Gastroesophageal sphincter (tissue), 4 donors: Measurements from ENCODE around the gene ARPC1B. TPM values are rescaled to one million over a fixed set of nuclear protein-coding genes. Genes with fewer than 3 reads are reported as not detected.

ENCODE experiments used
- ATAC-seq: fragments of 150-250 bp; one replicate; pipeline ENCODE4 v1.9.1; 2016; ENCODE audit warnings: mild to moderate bottlenecking, moderate library complexity
- H3K27ac ChIP-seq, 4 donors: fragments of 200-600 bp; sonication (generic) in 3 of 4; 1 replicate in 3 of 4; 2 replicates in 1 of 4; pipeline ENCODE4 v1.5.1; 2016 to 2019
- H3K27me3 ChIP-seq: fragments of 200-600 bp; sonication (generic); one replicate; pipeline ENCODE4 v1.5.1; 2019
- H3K36me3 ChIP-seq, 2 donors: fragments of 200-600 bp; sonication (generic); one replicate each; pipeline ENCODE4 v1.5.1; 2019; ENCODE audit warnings: control low read depth in 1 of 2
- H3K4me1 ChIP-seq, 3 donors: fragments of 200-600 bp; sonication (generic); 1 replicate in 2 of 3; 2 replicates in 1 of 3; pipeline ENCODE4 v1.5.1; 2016 to 2019; ENCODE audit warnings: control low read depth in 2 of 3
- H3K4me3 ChIP-seq, 2 donors: fragments of 200-600 bp; sonication (generic); one replicate each; pipeline ENCODE4 v1.5.1; 2019; ENCODE audit warnings: mild to moderate bottlenecking in 1 of 2, moderate library complexity in 1 of 2
- H3K9me3 ChIP-seq, 3 donors: fragments of 200-600 bp; sonication (generic); one replicate each; pipeline ENCODE4 v1.5.1; 2017 to 2019; ENCODE audit warnings: control low read depth in 2 of 3
- CTCF ChIP-seq, 4 experiments: fragments of 200-600 bp in 2 of 4; fragments of 450-650 bp in 2 of 4; sonication (generic) in 1 of 4; IDR thresholded peaks; one replicate each; pipeline ENCODE4 v1.5.1; 2017 to 2019; ENCODE audit warnings: antibody characterized with exemption in 4 of 4, mild to moderate bottlenecking in 2 of 4, moderate library complexity in 2 of 4
- EP300 ChIP-seq: sonication (generic); formaldehyde crosslinking; IDR thresholded peaks from one replicate; pipeline ENCODE4 v1.6.1; 2017; ENCODE audit warnings: antibody characterized with exemption, mild to moderate bottlenecking
- POLR2A ChIP-seq, 2 donors: fragments of 450-650 bp; IDR thresholded peaks; one replicate each; pipeline ENCODE4 v1.6.1; 2017; ENCODE audit warnings: antibody characterized with exemption in 2 of 2, mild to moderate bottlenecking in 2 of 2, moderate library complexity in 1 of 2
- POLR2AphosphoS5 ChIP-seq: sonication (generic); formaldehyde crosslinking; IDR thresholded peaks from one replicate; pipeline ENCODE4 v1.6.1; 2017; ENCODE audit warnings: antibody characterized with exemption
- WGBS, 2 donors: methylation state at CpG; one replicate each; pipeline ENCODE4 v1.1.5; 2018; ENCODE audit warnings: low coverage in 1 of 2; 5-methylcytosine and 5-hydroxymethylcytosine counted together
- total RNA-seq, 4 donors: library from RNA; depleted of rRNA; stranded (reverse); fragments of >200 nt; gene quantifications; one replicate each; pipeline ENCODE4 v1.1.0, GENCODE V29; 2016

The ARPC1B gene
- total RNA-seq, 4 donors from 2014 or later = 69.9 to 158 (median 138) TPM

- no peak overlapping the region for H3K4me3 ChIP-seq
- no peak for TF ChIP-seq POLR2A (IDR thresholded peaks at IDR 0.05)
- no peaks in the 10 kb centered on the region for H3K9me3 ChIP-seq
- no peak for ATAC-seq
- no peak overlapping the region for H3K27ac ChIP-seq
- 76 to 84% methylated on average over 8 to 14 of the region's 18 CpGs for WGBS, 2 donors
- H3K27me3 ChIP-seq = no peaks in the 10 kb centered on the region
- peaks cover 0 to 17% (median 3%) of the 10 kb centered on the region in 3 donors for H3K4me1 ChIP-seq
- H3K36me3 ChIP-seq = peaks cover 0 to 86% of the 10 kb centered on the region in 2 donors
Measured at GRCh38 chr7:99397297-99397983, 22.9 kb downstream of the ARPC1B start.

GRCh38 chr7:99398891-99399445 lies 24.4 kb downstream of the ARPC1B start:
- no peak overlapping the region for H3K4me3 ChIP-seq
- WGBS, 2 donors = no CpG with 5 or more reads among the region's 5 CpGs
- H3K36me3 ChIP-seq = peaks cover 0 to 98% of the 10 kb centered on the region in 2 donors
- TF ChIP-seq EP300 (no peak), POLR2A (IDR thresholded peaks at IDR 0.05) (no peak), POLR2AphosphoS5 (no peak), CTCF (IDR thresholded peaks at IDR 0.05) (no peak)
- no peaks in the 10 kb centered on the region for H3K9me3 ChIP-seq
- H3K27ac ChIP-seq = no peak overlapping the region
- no peak for ATAC-seq
- H3K27me3 ChIP-seq = no peaks in the 10 kb centered on the region
- H3K4me1 ChIP-seq = peaks cover 0 to 6% (median 0%) of the 10 kb centered on the region in 3 donors

GRCh38 chr7:99399597-99399996 lies 25.1 kb downstream of the ARPC1B start:
- no peaks in the 10 kb centered on the region for H3K27me3 ChIP-seq
- 11 to 75% methylated on average over 1 to 2 of the region's 6 CpGs for WGBS, 2 donors
- H3K36me3 ChIP-seq = peaks cover 0 to 100% of the 10 kb centered on the region in 2 donors
- H3K4me3 ChIP-seq = no peak overlapping the region
- peaks cover 0 to 10% (median 0%) of the 10 kb centered on the region in 3 donors for H3K4me1 ChIP-seq
- no peaks in the 10 kb centered on the region for H3K9me3 ChIP-seq
- peak overlapping the region in 1 of 4 donors; percentile 8 for H3K27ac ChIP-seq
- no peak for TF ChIP-seq CTCF (IDR thresholded peaks at IDR 0.05)
- no peak for TF ChIP-seq POLR2AphosphoS5
- TF ChIP-seq EP300 = no peak
- no peak for TF ChIP-seq POLR2A (IDR thresholded peaks at IDR 0.05)
- no peak for ATAC-seq

- Histone ChIP-seq H3K27ac (no peak overlapping the region), H3K4me3 (no peak overlapping the region), H3K4me1 (peaks cover 3 to 42% (median 12%) of the 10 kb centered on the region in 3 donors), H3K36me3 (peaks cover 0 to 73% of the 10 kb centered on the region in 2 donors), H3K9me3 (no peaks in the 10 kb centered on the region), H3K27me3 (no peaks in the 10 kb centered on the region)
- 97 to 100% methylated on average over 1 to 3 of the region's 3 CpGs for WGBS, 2 donors
- TF ChIP-seq POLR2AphosphoS5 = no peak
- no peak for TF ChIP-seq EP300
- TF ChIP-seq CTCF (IDR thresholded peaks at IDR 0.05) = no peak
- ATAC-seq = no peak
Measured at GRCh38 chr7:99402854-99403253, 28.3 kb downstream of the ARPC1B start.

- H3K36me3 ChIP-seq = peaks cover 0 to 64% of the 10 kb centered on the region in 2 donors
- WGBS, 2 donors = 90% methylated on average over 2 to 5 of the region's 5 CpGs
Measured at GRCh38 chr7:99403764-99404163, 29.2 kb downstream of the ARPC1B start.

More at GRCh38 chr7:99403764-99404163, 29.2 kb downstream of the ARPC1B start:
- no peak for ATAC-seq
- H3K4me1 ChIP-seq = peaks cover 3 to 42% (median 12%) of the 10 kb centered on the region in 3 donors
- no peaks in the 10 kb centered on the region for H3K9me3 ChIP-seq
- H3K4me3 ChIP-seq = no peak overlapping the region
- TF ChIP-seq CTCF (IDR thresholded peaks at IDR 0.05) = no peak
- no peak for TF ChIP-seq EP300
- no peak for TF ChIP-seq POLR2AphosphoS5
- no peak for TF ChIP-seq POLR2A (IDR thresholded peaks at IDR 0.05)
- no peak overlapping the region for H3K27ac ChIP-seq
- H3K27me3 ChIP-seq = no peaks in the 10 kb centered on the region
